ENCODE data around the gene LPCAT1.

The LPCAT1 gene

GRCh38 chr5:1536322-1536845, 12.6 kb upstream of the LPCAT1 start:
- Histone ChIP-seq H3K9ac (peak overlapping the region; percentile 27), H3K4me3 (peak overlapping the region; percentile 31)

GRCh38 chr5:1535646-1536045, 11.9 kb upstream of the LPCAT1 start:
- H3K9ac ChIP-seq, result no peak overlapping the region
- no peaks in the 10 kb centered on the region for H3K27me3 ChIP-seq
- H3K36me3 ChIP-seq, result no peaks in the 10 kb centered on the region
- peaks cover 26% of the 10 kb centered on the region for H3K4me1 ChIP-seq
- no peak for TF ChIP-seq Cebpa-rat (IDR thresholded peaks at IDR 0.05)
- peaks cover 14% of the 10 kb centered on the region for H3K9me3 ChIP-seq
- no peak overlapping the region for H3K27ac ChIP-seq
- H4K20me1 ChIP-seq, result no peaks in the 10 kb centered on the region
- H3K4me2 ChIP-seq, result no peak overlapping the region
- H3K4me3 ChIP-seq, result no peak overlapping the region

More at GRCh38 chr5:1536322-1536845, 12.6 kb upstream of the LPCAT1 start:
- no peak for TF ChIP-seq Cebpa-rat (IDR thresholded peaks at IDR 0.05)
- peaks cover 14% of the 10 kb centered on the region for H3K9me3 ChIP-seq
- no peaks in the 10 kb centered on the region for H3K27me3 ChIP-seq
- peak overlapping the region; percentile 69 for H3K4me2 ChIP-seq
- H3K36me3 ChIP-seq, result no peaks in the 10 kb centered on the region
- H4K20me1 ChIP-seq, result no peaks in the 10 kb centered on the region
- H3K4me1 ChIP-seq, result peaks cover 26% of the 10 kb centered on the region
- peak overlapping the region; percentile 46 for H3K27ac ChIP-seq

DNA sequence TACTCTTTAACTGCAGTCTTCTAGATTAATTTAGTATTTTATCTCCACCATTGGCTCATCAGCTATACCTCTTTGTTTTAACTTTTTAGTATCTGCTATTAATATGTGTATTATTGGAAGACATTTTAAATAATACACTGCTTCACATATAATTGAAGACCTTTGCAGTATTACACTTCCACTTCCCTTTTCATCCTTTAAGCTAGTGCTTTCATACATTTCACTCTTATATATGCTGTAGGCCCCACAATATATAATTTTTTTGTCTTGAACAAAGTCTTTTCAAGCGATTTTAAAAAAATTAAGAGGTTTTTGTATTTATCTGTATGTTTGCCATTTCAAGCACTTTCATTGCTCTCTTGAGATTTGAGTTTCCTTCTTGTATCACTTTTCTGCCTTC, 8.6 kb upstream of the LPCAT1 start:
- Histone ChIP-seq H4K20me1 (no peaks in the 10 kb centered on the region), H3K36me3 (no peaks in the 10 kb centered on the region), H3K27ac (no peak overlapping the region), H3K9ac (no peak overlapping the region), H3K4me1 (peaks cover 12% of the 10 kb centered on the region), H3K4me2 (no peak overlapping the region), H3K27me3 (no peaks in the 10 kb centered on the region), H3K4me3 (no peak overlapping the region), H3K9me3 (no peaks in the 10 kb centered on the region)
- TF ChIP-seq Cebpa-rat (IDR thresholded peaks at IDR 0.05), result no peak

- no peak overlapping the region for H3K4me3 ChIP-seq
- no peak overlapping the region for H3K9ac ChIP-seq
- H3K36me3 ChIP-seq, result no peaks in the 10 kb centered on the region
- no peak overlapping the region for H3K4me2 ChIP-seq
- H3K27ac ChIP-seq, result no peak overlapping the region
- H3K27me3 ChIP-seq, result no peaks in the 10 kb centered on the region
- H3K9me3 ChIP-seq, result no peaks in the 10 kb centered on the region
- TF ChIP-seq Cebpa-rat (IDR thresholded peaks at IDR 0.05), result no peak
- no peaks in the 10 kb centered on the region for H4K20me1 ChIP-seq
- H3K4me1 ChIP-seq, result peaks cover 12% of the 10 kb centered on the region
These were observed 5.7 kb upstream of the LPCAT1 start for GRCh38 chr5:1529498-1529897.

- no peaks in the 10 kb centered on the region for H3K9me3 ChIP-seq
- no peak for TF ChIP-seq Cebpa-rat (IDR thresholded peaks at IDR 0.05)
These were observed 3.9 kb upstream of the LPCAT1 start for GRCh38 chr5:1527533-1528205.

DNA sequence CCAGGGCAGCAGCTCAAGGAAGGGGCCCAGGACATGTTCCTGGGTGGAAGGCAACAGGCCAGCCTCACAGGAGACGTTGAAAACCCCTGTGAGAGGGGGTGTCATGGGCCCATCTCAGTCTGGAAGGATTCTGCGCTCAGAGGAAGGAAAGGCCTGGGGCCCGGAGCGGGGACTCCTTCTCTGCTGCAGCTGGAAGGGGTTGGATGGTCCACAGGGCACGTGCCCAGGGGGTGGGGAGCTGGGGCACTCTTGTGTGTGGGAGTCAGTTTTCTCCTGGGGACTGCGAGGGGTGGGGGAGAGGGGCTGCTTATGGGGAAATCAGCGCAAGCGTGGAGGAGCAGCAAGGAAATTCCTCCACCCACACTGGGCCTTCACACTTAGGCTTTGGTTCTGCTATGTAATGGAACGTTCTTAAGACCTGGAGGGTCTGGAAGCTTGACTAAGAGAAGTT, 2.9 kb upstream of the LPCAT1 start:
- Histone ChIP-seq H3K27me3 (no peaks in the 10 kb centered on the region), H3K36me3 (0 out of 2 replicates have a peak, but pooled peaks cover under 1% of the 10 kb centered on the region), H3K4me1 (peaks cover 29% of the 10 kb centered on the region), H3K9ac (no peak overlapping the region), H3K4me2 (no peak overlapping the region), H4K20me1 (peaks cover 16% of the 10 kb centered on the region), H3K9me3 (no peaks in the 10 kb centered on the region), H3K4me3 (no peak overlapping the region), H3K27ac (no peak overlapping the region)
- no peak for TF ChIP-seq Cebpa-rat (IDR thresholded peaks at IDR 0.05)

More at GRCh38 chr5:1527533-1528205, 3.9 kb upstream of the LPCAT1 start:
- Histone ChIP-seq H3K9ac (no peak overlapping the region), H3K27ac (no peak overlapping the region), H3K27me3 (no peaks in the 10 kb centered on the region), H3K36me3 (no peaks in the 10 kb centered on the region), H3K4me1 (peaks cover 20% of the 10 kb centered on the region), H3K4me3 (no peak overlapping the region), H3K4me2 (no peak overlapping the region), H4K20me1 (peaks cover 7% of the 10 kb centered on the region)

DNA sequence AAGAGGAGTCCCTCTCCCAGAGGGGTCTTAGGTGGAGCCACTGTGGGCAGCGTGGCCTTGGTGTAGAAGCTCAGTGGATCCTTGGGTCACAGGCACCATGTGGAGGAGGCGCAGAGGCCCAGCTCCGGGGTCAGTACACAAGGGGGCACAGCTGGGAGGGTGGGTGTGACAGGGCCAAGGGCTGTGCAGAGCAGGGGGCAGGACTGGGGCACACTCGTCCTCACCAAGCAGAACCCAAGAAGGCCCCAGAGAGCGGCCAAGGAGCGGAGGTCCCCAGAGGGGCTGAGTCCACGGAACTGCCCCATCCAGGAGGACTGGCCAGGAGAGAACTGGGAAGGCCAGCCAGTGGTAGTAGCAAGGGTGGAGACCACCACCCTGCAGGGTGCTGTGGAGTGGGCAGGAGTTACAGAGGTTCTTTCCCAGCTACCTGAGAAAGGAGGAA, 2.5 kb upstream of the LPCAT1 start:
- Histone ChIP-seq H3K4me2 (no peak overlapping the region), H3K9me3 (no peaks in the 10 kb centered on the region), H3K9ac (no peak overlapping the region), H4K20me1 (peaks cover 21% of the 10 kb centered on the region), H3K4me3 (no peak overlapping the region), H3K27ac (no peak overlapping the region), H3K27me3 (no peaks in the 10 kb centered on the region), H3K4me1 (peaks cover 34% of the 10 kb centered on the region), H3K36me3 (peaks cover 6% of the 10 kb centered on the region)
- no peak for TF ChIP-seq Cebpa-rat (IDR thresholded peaks at IDR 0.05)

DNA sequence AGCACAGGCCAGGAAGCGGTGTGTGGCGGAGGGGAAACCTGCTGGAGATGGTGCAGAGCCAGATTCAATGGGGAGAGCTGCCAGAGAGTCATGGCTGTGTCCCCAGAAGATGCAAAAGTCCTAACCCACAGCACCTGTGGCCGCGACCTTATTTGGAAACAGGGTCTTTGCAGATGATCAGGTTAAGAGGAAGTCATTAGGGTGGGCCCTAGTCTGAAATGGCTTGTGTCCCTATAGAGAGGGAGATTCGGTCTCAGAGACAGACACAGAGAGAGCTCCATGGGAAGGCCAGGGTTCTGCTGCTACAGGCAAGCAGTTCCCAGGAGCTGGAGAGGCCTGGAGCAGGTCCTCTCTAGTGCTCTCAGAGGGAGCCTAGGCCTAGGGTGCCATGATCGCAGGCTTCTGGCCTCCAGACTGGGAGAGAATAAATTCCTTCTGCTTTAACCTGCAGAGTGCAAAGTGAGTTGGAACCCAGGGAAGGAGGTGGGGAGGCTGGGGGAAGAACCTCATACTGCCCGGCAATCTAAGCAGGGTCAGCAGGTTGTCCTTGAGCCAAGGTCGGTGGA, 1.9 kb upstream of the LPCAT1 start:
- peaks cover 26% of the 10 kb centered on the region for H4K20me1 ChIP-seq
- no peak overlapping the region for H3K9ac ChIP-seq
- H3K36me3 ChIP-seq, result peaks cover 10% of the 10 kb centered on the region
- no peak overlapping the region for H3K27ac ChIP-seq
- TF ChIP-seq Cebpa-rat (IDR thresholded peaks at IDR 0.05), result no peak
- H3K4me3 ChIP-seq, result no peak overlapping the region
- H3K9me3 ChIP-seq, result no peaks in the 10 kb centered on the region
- H3K4me1 ChIP-seq, result peaks cover 37% of the 10 kb centered on the region
- H3K27me3 ChIP-seq, result no peaks in the 10 kb centered on the region
- H3K4me2 ChIP-seq, result no peak overlapping the region

GRCh38 chr5:1524799-1525623, 1.3 kb upstream of the LPCAT1 start:
- H3K4me3 ChIP-seq, result peak overlapping the region; percentile 91; the same call in 1 of the 2 replicates
- no peak for TF ChIP-seq Cebpa-rat (IDR thresholded peaks at IDR 0.05)
- peak overlapping the region; percentile 87; the same call in 1 of the 2 replicates for H3K9ac ChIP-seq

More at GRCh38 chr5:1524799-1525623, 1.3 kb upstream of the LPCAT1 start:
- no peaks in the 10 kb centered on the region for H3K27me3 ChIP-seq
- peak overlapping the region; percentile 98 for H3K4me2 ChIP-seq
- peaks cover 33% of the 10 kb centered on the region for H4K20me1 ChIP-seq
- peaks cover 39% of the 10 kb centered on the region for H3K4me1 ChIP-seq
- peaks cover 17% of the 10 kb centered on the region for H3K36me3 ChIP-seq
- H3K9me3 ChIP-seq, result no peaks in the 10 kb centered on the region
- peak overlapping the region; percentile 85 for H3K27ac ChIP-seq
